Stimulated activated CD8-positive, alpha-beta memory T cell treated with anti-CD3 and anti-CD28 coated beads, Interleukin-7, amount 100 ng/mL, for 24 hours (primary cell): ENCODE measurements around the gene SOAT1.
"Not testable (repeated sequence)": the region's sequence is repeated elsewhere in the genome, so short reads cannot be mapped to it uniquely, and the experiment has no call there.

Source experiments
- DNase-seq: peaks from one replicate; pipeline ENCODE4 v3.0.0-alpha.2; 2020; ENCODE audit warnings: low read depth

Gene SOAT1

GRCh38 chr1:179293340-179294327, at the start of gene SOAT1:
Gene SOAT1, plus strand, starts transcription at chr1:179293797. Its CDS starts 8,888 bp downstream, at chr1:179302685.
- DNase-seq = peak; percentile 88

GRCh38 chr1:179245426-179245825, 48.2 kb upstream of the SOAT1 start:
- DNase-seq = not testable (repeated sequence)

GRCh38 chr1:179247923-179248322, 45.7 kb upstream of the SOAT1 start:
- no peak for DNase-seq

GRCh38 chr1:179251675-179252074, 41.9 kb upstream of the SOAT1 start:
- no peak for DNase-seq

GRCh38 chr1:179252606-179253005, 41.0 kb upstream of the SOAT1 start:
- DNase-seq = no peak

- DNase-seq = no peak
These were observed 40.2 kb upstream of the SOAT1 start for GRCh38 chr1:179253286-179253972.

GRCh38 chr1:179262183-179262582, 31.4 kb upstream of the SOAT1 start:
- no peak for DNase-seq

- DNase-seq = no peak
These were observed 30.5 kb upstream of the SOAT1 start for GRCh38 chr1:179263121-179263520.

DNA sequence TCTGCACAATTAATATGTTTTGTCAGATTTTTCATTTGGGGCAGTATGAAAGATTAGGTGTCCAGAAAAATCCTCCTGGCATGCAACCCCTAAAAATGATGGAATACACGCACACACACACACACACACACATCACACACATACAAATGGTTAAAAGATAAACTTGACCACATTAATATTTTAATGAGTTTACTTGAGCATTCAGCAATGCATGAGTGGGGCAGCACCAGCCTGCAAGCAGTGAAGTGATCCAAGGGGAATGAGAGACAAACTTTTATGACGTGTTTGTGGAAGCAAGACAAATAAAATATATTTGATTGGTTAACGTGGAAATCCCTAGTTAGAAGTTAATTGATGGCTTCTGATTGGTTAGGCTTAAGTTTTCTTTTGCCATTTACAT, 29.1 kb upstream of the SOAT1 start:
- DNase-seq = no peak

- DNase-seq = no peak
These were observed 24.5 kb upstream of the SOAT1 start for GRCh38 chr1:179269071-179269470.

- not testable (repeated sequence) for DNase-seq
These were observed 19.2 kb upstream of the SOAT1 start for GRCh38 chr1:179274424-179274823.

DNA sequence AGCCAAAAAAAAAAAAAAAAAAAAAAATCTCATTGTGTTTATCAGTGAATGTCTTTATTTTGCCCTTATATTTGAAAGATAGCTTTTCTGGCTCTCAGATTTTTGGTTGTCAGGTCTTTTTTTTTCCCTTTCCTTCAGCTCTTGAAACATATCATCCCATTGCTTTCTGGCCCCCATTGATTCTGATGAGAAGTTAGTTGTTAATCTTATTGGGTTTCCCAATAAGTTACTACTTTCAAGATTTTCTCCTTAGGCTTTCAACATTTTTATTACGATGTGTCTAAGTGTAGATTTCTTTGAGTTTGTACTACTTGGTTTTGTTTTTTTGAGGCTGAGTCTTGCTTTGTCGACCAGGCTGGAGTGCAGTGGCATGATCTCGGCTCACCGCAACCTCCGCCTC, 14.7 kb upstream of the SOAT1 start:
- no peak for DNase-seq

GRCh38 chr1:179283992-179284391, 9.6 kb upstream of the SOAT1 start:
- DNase-seq = no peak

- DNase-seq = no peak
These were observed 5.7 kb upstream of the SOAT1 start for GRCh38 chr1:179287946-179288345.

DNA sequence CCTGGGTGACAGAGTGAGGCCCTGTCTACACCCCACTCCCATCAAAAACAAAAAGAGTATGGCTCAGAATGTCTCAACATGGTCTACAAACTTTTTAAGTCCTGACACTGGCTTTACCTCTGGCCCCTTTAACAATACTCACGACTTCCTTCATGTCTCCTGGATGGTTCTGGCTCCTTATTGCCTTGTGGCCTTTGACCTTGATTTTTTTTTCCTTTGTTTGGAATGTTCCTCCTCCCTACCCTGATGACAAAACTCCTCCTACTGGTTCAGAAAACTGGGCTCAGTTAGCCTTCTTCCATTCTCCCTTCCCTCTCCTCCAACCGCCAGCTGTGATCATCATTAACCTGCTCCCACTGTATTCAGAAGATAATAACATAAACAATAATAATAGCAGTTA, 4.6 kb upstream of the SOAT1 start:
- no peak for DNase-seq

- DNase-seq = no peak
These were observed 1.7 kb downstream of the SOAT1 start for GRCh38 chr1:179295164-179295755.

GRCh38 chr1:179296356-179297104, 2.9 kb downstream of the SOAT1 start:
- DNase-seq = no peak

DNA sequence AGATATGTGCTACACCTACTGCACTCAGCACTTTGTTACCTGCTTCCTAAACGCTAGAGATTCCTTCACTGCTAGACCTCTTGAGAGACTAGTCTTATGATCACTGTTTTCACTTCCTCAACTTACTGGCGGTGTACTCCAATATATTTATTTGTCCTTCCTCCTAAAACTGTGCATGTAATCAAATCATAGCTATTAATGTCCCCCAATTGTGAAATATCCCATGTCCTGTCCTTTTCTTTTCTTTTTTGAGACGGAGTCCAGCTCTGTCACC, 3.4 kb downstream of the SOAT1 start:
- no peak for DNase-seq

DNA sequence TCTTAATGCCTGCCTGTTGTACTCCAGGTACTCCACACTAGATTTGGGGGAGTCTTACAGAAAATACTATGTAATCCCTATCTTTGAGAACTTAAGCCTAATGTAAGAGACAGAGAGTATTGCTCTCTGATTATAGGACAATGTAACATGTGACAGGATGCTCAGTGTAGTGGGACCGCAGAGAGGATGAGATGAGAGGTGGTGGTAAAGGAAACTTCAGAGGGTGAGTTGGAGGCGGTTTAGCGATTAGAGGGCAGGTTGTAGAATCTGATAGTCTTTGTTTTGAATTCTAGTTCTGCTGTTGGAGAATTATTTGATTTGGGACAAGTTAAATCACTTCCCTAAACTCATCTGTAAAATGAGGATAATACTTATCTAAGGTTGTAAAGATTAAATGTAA, 5.4 kb downstream of the SOAT1 start:
- no peak for DNase-seq

- no peak for DNase-seq
These were observed 6.5 kb downstream of the SOAT1 start for GRCh38 chr1:179300112-179300511.

GRCh38 chr1:179302070-179302469, 8.5 kb downstream of the SOAT1 start:
- no peak for DNase-seq

DNA sequence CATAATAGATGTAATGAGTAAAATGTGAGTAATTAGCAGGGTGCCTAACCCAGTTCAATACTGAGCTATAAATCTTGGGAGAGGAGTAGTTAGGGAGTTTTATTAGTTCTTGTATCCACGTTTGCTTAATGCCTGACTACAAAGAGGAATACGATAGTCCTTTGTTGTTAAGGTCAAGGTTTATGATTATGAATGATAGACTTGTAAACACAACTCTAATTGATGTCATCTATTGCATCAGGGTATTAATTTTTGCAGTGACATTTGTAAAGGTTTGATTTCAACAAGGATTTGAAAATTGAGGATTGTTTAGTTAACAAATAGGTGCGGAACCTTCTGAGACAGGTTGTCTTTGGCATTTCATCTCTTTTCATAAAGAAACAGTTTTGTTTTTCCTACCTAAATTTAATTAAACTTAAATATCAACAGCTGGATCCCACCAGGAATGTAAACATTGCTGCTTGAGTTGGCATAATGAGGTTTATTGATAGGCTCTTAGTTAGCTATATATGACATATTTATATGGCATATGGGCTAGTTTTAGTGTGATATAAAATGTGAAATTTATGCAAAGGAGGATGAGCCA, 9.7 kb downstream of the SOAT1 start:
- DNase-seq = no peak
